ENCODE data around the gene PXT1.
"Not testable (repeated sequence)": the region's sequence is repeated elsewhere in the genome, so short reads cannot be mapped to it uniquely, and the experiment has no call there.

The PXT1 gene

GRCh38 chr6:36459501-36459900 is 16.8 kb upstream of the PXT1 start:
- TF ChIP-seq, protein P1, sequence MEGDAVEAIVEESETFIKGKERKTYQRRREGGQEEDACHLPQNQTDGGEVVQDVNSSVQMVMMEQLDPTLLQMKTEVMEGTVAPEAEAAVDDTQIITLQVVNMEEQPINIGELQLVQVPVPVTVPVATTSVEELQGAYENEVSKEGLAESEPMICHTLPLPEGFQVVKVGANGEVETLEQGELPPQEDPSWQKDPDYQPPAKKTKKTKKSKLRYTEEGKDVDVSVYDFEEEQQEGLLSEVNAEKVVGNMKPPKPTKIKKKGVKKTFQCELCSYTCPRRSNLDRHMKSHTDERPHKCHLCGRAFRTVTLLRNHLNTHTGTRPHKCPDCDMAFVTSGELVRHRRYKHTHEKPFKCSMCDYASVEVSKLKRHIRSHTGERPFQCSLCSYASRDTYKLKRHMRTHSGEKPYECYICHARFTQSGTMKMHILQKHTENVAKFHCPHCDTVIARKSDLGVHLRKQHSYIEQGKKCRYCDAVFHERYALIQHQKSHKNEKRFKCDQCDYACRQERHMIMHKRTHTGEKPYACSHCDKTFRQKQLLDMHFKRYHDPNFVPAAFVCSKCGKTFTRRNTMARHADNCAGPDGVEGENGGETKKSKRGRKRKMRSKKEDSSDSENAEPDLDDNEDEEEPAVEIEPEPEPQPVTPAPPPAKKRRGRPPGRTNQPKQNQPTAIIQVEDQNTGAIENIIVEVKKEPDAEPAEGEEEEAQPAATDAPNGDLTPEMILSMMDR (IDR thresholded peaks at IDR 0.05): no peak
- Histone ChIP-seq H3K27ac (no peak overlapping the region), H3K27me3 (no peaks in the 10 kb centered on the region), H3K4me3 (ENCODE audit: low read depth in 1 of 2, low read length in 1 of 2) (no peak overlapping the region), H3K9me3 (no peaks in the 10 kb centered on the region), H3K36me3 (peaks cover 5% of the 10 kb centered on the region), H3K4me1 (ENCODE audit: control insufficient read depth in 1 of 2, insufficient read depth in 1 of 2, low read depth in 1 of 2, low read length in 1 of 2) (no peaks in the 10 kb centered on the region)

DNA sequence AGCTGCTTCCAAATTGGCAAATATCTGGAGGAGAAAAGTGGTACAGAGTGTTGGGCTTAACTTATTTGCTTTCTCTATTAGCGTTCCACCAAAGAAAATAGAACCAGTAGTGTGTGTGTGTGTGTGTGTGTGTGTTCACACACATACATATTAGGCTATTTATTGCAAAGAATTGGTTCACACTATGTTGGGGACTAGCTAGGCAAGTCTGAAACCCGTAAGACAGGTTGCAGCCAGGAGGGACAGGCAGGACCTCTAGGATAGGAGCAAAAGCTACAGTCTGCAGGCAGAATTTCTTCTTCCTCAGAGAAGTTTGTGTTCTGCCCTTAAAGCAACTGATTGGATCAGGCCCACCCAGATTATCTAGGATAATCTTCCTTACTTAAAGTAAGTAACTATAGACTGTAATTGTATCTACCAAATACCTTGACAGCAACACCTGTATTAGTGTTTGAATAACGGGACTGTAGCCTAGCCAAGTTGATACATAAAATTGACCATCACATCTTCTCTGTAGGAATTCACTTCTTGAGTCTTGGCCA is 12.9 kb upstream of the PXT1 start:
- H3K4me1 ChIP-seq (ENCODE audit: control insufficient read depth in 1 of 2, insufficient read depth in 1 of 2, low read depth in 1 of 2, low read length in 1 of 2): no peaks in the 10 kb centered on the region
- H3K4me3 ChIP-seq (ENCODE audit: low read depth in 1 of 2, low read length in 1 of 2): no peak overlapping the region
- peaks cover 15% of the 10 kb centered on the region for H3K36me3 ChIP-seq
- no peak overlapping the region for H3K27ac ChIP-seq
- no peaks in the 10 kb centered on the region for H3K27me3 ChIP-seq
- TF ChIP-seq, protein P1 (IDR thresholded peaks at IDR 0.05): no peak
- no peaks in the 10 kb centered on the region for H3K9me3 ChIP-seq

DNA sequence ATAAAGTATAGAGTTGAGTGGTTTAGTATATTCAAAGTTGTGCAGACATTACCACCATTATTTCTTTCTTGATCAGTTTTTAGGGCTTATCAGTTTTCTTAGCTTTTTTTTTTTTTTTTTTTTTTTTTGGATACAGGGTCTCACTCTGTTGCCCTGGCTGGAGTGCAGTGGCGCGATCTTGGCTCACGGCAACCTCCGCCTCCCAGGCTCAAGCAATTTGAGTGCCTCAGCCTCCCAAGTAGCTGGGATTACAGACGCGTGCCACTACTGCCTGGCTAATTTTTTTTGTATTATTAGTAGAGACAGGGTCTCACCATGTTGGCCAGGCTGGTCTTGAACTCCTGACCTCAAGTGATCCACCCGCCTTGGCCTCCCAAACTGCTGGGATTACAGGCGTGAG is 10.2 kb upstream of the PXT1 start:
- H3K4me1 ChIP-seq (ENCODE audit: control insufficient read depth in 1 of 2, insufficient read depth in 1 of 2, low read depth in 1 of 2, low read length in 1 of 2); H3K9me3 ChIP-seq; H3K27me3 ChIP-seq; H3K4me3 ChIP-seq (ENCODE audit: low read depth in 1 of 2, low read length in 1 of 2); H3K27ac ChIP-seq: not testable (repeated sequence)
- peaks cover 15% of the 10 kb centered on the region for H3K36me3 ChIP-seq

- H3K4me3 ChIP-seq (ENCODE audit: low read depth in 1 of 2, low read length in 1 of 2); H3K9me3 ChIP-seq; H3K27ac ChIP-seq; H3K27me3 ChIP-seq: not testable (repeated sequence)
- Histone ChIP-seq H3K4me1 (ENCODE audit: control insufficient read depth in 1 of 2, insufficient read depth in 1 of 2, low read depth in 1 of 2, low read length in 1 of 2) (peaks cover 13 to 14% of the 10 kb centered on the region in 2 experiments), H3K36me3 (peaks cover 10% of the 10 kb centered on the region)
Observed at GRCh38 chr6:36449173-36449572, 6.5 kb upstream of the PXT1 start.

DNA sequence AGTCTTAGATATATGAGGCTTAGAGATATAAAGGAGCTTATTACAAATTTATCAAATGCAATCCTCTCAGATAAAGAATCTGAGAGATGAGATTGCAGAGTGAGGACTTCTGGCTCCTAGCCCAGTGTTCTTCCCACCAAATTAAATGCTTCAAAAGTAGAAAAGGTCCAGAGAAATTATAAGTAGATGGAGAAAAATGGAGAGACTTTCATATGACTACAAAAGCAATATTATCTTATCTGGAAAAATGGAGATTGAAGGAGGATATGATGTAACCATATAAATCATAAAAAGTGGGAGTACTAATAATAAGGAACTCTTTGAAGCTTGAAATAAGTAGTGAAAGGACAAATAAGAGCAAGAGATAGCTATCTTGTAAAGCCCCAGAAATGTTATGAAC is 3.0 kb upstream of the PXT1 start:
- peaks cover 42 to 45% of the 10 kb centered on the region in 2 experiments for H3K4me1 ChIP-seq (ENCODE audit: control insufficient read depth in 1 of 2, insufficient read depth in 1 of 2, low read depth in 1 of 2, low read length in 1 of 2)
- no peaks in the 10 kb centered on the region for H3K27me3 ChIP-seq
- no peaks in the 10 kb centered on the region for H3K36me3 ChIP-seq
- TF ChIP-seq, protein P1 (IDR thresholded peaks at IDR 0.05): no peak
- H3K9me3 ChIP-seq: no peaks in the 10 kb centered on the region
- H3K27ac ChIP-seq: peak overlapping the region; percentile 37
- H3K4me3 ChIP-seq (ENCODE audit: low read depth in 1 of 2, low read length in 1 of 2): no peak overlapping the region

- peak overlapping the region; percentile 87 to 98 for H3K4me3 ChIP-seq (ENCODE audit: low read depth in 1 of 2, low read length in 1 of 2)
- TF ChIP-seq, protein P1 (IDR thresholded peaks at IDR 0.05): no peak
- no peaks in the 10 kb centered on the region for H3K27me3 ChIP-seq
- peak overlapping the region; percentile 97 for H3K27ac ChIP-seq
- H3K4me1 ChIP-seq (ENCODE audit: control insufficient read depth in 1 of 2, insufficient read depth in 1 of 2, low read depth in 1 of 2, low read length in 1 of 2): peaks cover 40 to 43% of the 10 kb centered on the region in 2 experiments
- no peaks in the 10 kb centered on the region for H3K9me3 ChIP-seq
- H3K36me3 ChIP-seq: no peaks in the 10 kb centered on the region
Observed at GRCh38 chr6:36444470-36444869, 1.8 kb upstream of the PXT1 start.

Data from neutrophil (primary cell).